Stimulated activated CD4-positive, alpha-beta T cell treated with anti-CD3 and anti-CD28 coated beads, Interleukin-15, amount 100 ng/mL, for 24 hours (primary cell): ENCODE measurements around the gene GPR162.
"Not testable (repeated sequence)": the region's sequence is repeated elsewhere in the genome, so short reads cannot be mapped to it uniquely, and the experiment has no call there.

ENCODE experiments used
- DNase-seq: peaks from one replicate; pipeline ENCODE4 v3.0.0-alpha.2; 2020

GPR162 gene

GRCh38 chr12:6860116-6860515 lies 38.5 kb downstream of the GPR162 start:
- DNase-seq: no peak

GRCh38 chr12:6860942-6861341 lies 39.3 kb downstream of the GPR162 start:
- DNase-seq: no peak

- no peak for DNase-seq
These were observed 39.8 kb downstream of the GPR162 start for GRCh38 chr12:6861391-6861790.

- DNase-seq: no peak
These were observed 41.4 kb downstream of the GPR162 start for GRCh38 chr12:6863033-6863432.

GRCh38 chr12:6863586-6864321 lies 42.1 kb downstream of the GPR162 start:
- DNase-seq: no peak

- DNase-seq: not testable (repeated sequence)
These were observed 43.7 kb downstream of the GPR162 start for GRCh38 chr12:6865307-6865706.

GRCh38 chr12:6866163-6866919 lies 44.7 kb downstream of the GPR162 start:
- no peak for DNase-seq

GRCh38 chr12:6866920-6867412 lies 45.3 kb downstream of the GPR162 start:
- DNase-seq: no peak

- peak; percentile 86 for DNase-seq
These were observed 46.0 kb downstream of the GPR162 start, which contains the start of gene TPI1 for GRCh38 chr12:6867413-6868210. Gene TPI1 (plus strand): TSS chr12:6867531. CDS start chr12:6867567, 36 bp downstream.

GRCh38 chr12:6868211-6869048 lies 46.8 kb downstream of the GPR162 start:
- peak; percentile 32 for DNase-seq

- peak; percentile 88 for DNase-seq
These were observed 47.7 kb downstream of the GPR162 start for GRCh38 chr12:6869049-6870021.

GRCh38 chr12:6870304-6870703 lies 48.7 kb downstream of the GPR162 start:
- DNase-seq: not testable (repeated sequence)

- peak; percentile 73 for DNase-seq
These were observed 49.7 kb downstream of the GPR162 start for GRCh38 chr12:6871052-6871957.

- DNase-seq: peak; percentile 88
These were observed 50.7 kb downstream of the GPR162 start for GRCh38 chr12:6872073-6873048.

GRCh38 chr12:6873094-6874014 lies 51.7 kb downstream of the GPR162 start, which contains the start of gene SPSB2:
Gene SPSB2 (minus strand): TSS chr12:6873303. CDS start chr12:6872901, 402 bp downstream.
- peak; percentile 100 for DNase-seq

GRCh38 chr12:6874015-6874368 lies 52.4 kb downstream of the GPR162 start:
- not testable (repeated sequence) for DNase-seq
